Neural cell (in vitro differentiated cells): ENCODE measurements around the gene METTL2B. TPM values are rescaled to one million over a fixed set of nuclear protein-coding genes. Genes with fewer than 3 reads are reported as not detected.

Source experiments
- H2AFZ ChIP-seq: fragments of 200-600, 300-800 bp; sonication (generic), shearing (Covaris generic); 2 replicates; pipeline ENCODE4 v1.6.0; 2014; ENCODE audit warnings: low read depth, mild to moderate bottlenecking, antibody characterized with exemption, low read length, moderate library complexity
- H3F3A ChIP-seq: fragments of 200-600 bp; shearing (Covaris generic); 2 replicates; pipeline ENCODE4 v1.6.1; 2016; ENCODE audit warnings: mild to moderate bottlenecking, moderate library complexity, mixed read lengths, antibody characterized with exemption, low read length; ENCODE audit not compliant: insufficient read depth, poor library complexity, severe bottlenecking
- H3K27ac ChIP-seq: fragments of 200-600, 300-800 bp; sonication (generic), shearing (Covaris generic); 2 replicates; pipeline ENCODE4 v1.5.1; 2014; ENCODE audit warnings: mild to moderate bottlenecking, low read length, moderate library complexity
- H3K27me3 ChIP-seq: fragments of 300-800, 200-600 bp; sonication (generic), shearing (Covaris generic); 2 replicates; pipeline ENCODE4 v1.6.0; 2014; ENCODE audit warnings: mild to moderate bottlenecking, low read depth, low read length, moderate library complexity; ENCODE audit not compliant: insufficient read depth
- H3K36me3 ChIP-seq: fragments of 300-800, 200-600 bp; sonication (generic), shearing (Covaris generic); 2 replicates; pipeline ENCODE4 v1.5.1; 2014; ENCODE audit warnings: mild to moderate bottlenecking, antibody characterized with exemption, low read length, moderate library complexity; ENCODE audit not compliant: insufficient read depth
- H3K4me2 ChIP-seq: fragments of 300-800, 200-600 bp; sonication (generic), shearing (Covaris generic); 2 replicates; pipeline ENCODE4 v1.6.0; 2014; ENCODE audit warnings: mild to moderate bottlenecking, low read length
- H3K4me3 ChIP-seq: fragments of 300-800, 200-600 bp; sonication (generic), shearing (Covaris generic); 2 replicates; pipeline ENCODE4 v1.5.1; 2014; ENCODE audit warnings: mild to moderate bottlenecking, low read length, moderate library complexity
- H3K79me2 ChIP-seq: fragments of 200-600 bp; shearing (Covaris generic); replicated peaks from 2 replicates; pipeline ENCODE4 v1.6.0; 2014; ENCODE audit warnings: mild to moderate bottlenecking, low read length, moderate library complexity; ENCODE audit not compliant: insufficient read depth
- H3K9ac ChIP-seq: fragments of 300-800, 200-600 bp; sonication (generic), shearing (Covaris generic); 2 replicates; pipeline ENCODE4 v1.6.1; 2016; ENCODE audit warnings: mild to moderate bottlenecking, low read length, mixed read lengths
- H3K9me2 ChIP-seq: fragments of 200-600 bp; shearing (Covaris generic); 2 replicates; pipeline ENCODE4 v1.6.1; 2016; ENCODE audit warnings: mild to moderate bottlenecking, low read length, mixed read lengths; ENCODE audit not compliant: insufficient read depth
- H3K9me3 ChIP-seq: fragments of 200-600, 300-800 bp; sonication (generic), shearing (Covaris generic); 2 replicates; pipeline ENCODE4 v1.6.1; 2016; ENCODE audit warnings: mild to moderate bottlenecking, mixed run types, low read length, moderate library complexity, mixed read lengths
- H4K20me1 ChIP-seq: fragments of 200-600 bp; shearing (Covaris generic); 2 replicates; pipeline ENCODE4 v1.6.1; 2016; ENCODE audit warnings: mild to moderate bottlenecking, mixed run types; ENCODE audit not compliant: insufficient read depth
- EP300 ChIP-seq: fragments of 450-650 bp; conservative IDR thresholded peaks from 2 replicates; pipeline ENCODE4 v1.6.1; 2014; ENCODE audit warnings: antibody characterized with exemption, mild to moderate bottlenecking, moderate library complexity; ENCODE audit not compliant: poor library complexity, severe bottlenecking
- EZH2 ChIP-seq: fragments of 200-600, 300-800 bp; shearing (Covaris generic), sonication (generic); IDR thresholded peaks from 2 replicates; pipeline ENCODE4 v1.6.1; 2014; ENCODE audit warnings: antibody characterized with exemption, low read length, borderline replicate concordance, mild to moderate bottlenecking; ENCODE audit not compliant: insufficient read depth, poor library complexity, severe bottlenecking
- MXI1 ChIP-seq: fragments of 450-650 bp; conservative IDR thresholded peaks from 2 replicates; pipeline ENCODE4 v1.6.1; 2014; ENCODE audit warnings: antibody characterized with exemption, mild to moderate bottlenecking; ENCODE audit not compliant: poor library complexity, severe bottlenecking
- POLR2AphosphoS5 ChIP-seq: IDR thresholded peaks from 2 replicates; pipeline ENCODE4 v1.6.1; 2012
- RAD21 ChIP-seq: fragments of 450-650 bp; conservative IDR thresholded peaks from 2 replicates; pipeline ENCODE4 v1.6.1; 2014; ENCODE audit warnings: antibody characterized with exemption, mild to moderate bottlenecking, moderate library complexity
- SMC3 ChIP-seq: fragments of 450-650 bp; conservative IDR thresholded peaks from 2 replicates; pipeline ENCODE4 v1.6.1; 2014; ENCODE audit warnings: antibody characterized with exemption, mild to moderate bottlenecking, moderate library complexity; ENCODE audit not compliant: poor library complexity
- TAF1 ChIP-seq: IDR thresholded peaks from 2 replicates; pipeline ENCODE4 v1.6.1; 2012; ENCODE audit warnings: low read depth
- polyA plus RNA-seq: library from polyadenylated mRNA; depleted of rRNA; stranded (reverse); fragments of >200 nt; gene quantifications from 2 replicates; pipeline ENCODE4 v1.2.3, GENCODE V29; 2014
- TF ChIP-seq, protein P1 (sequence below): fragments of 450-650 bp; IDR thresholded peaks from 2 replicates; pipeline ENCODE4 v1.5.1; 2014; ENCODE audit warnings: antibody characterized with exemption, mild to moderate bottlenecking, moderate library complexity; ENCODE audit not compliant: poor library complexity, severe bottlenecking
- TF ChIP-seq, protein P2 (sequence below): IDR thresholded peaks from 2 replicates; pipeline ENCODE4 v1.6.1; 2012; ENCODE audit warnings: borderline replicate concordance

METTL2B gene
- polyA plus RNA-seq, 1 donor from 2014 or later, result 43.0 TPM

DNA sequence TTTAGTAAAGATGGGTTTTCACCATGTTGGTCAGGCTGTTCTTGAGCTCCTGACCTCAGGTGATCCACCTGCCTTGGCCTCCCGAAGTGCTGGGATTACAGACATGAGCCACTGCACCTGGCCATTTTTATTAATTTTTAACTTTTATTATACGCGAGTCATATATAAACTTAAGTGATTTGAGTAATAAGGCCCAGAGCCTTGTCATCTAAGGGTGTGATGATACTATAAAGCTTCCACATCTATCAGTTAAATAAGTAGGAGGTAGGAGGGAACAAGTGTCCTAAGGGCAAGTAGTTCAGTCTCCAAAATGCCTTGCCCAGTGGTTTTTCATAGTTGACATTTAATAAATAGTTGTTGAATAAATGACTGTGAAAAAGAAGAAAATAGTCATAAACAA is 34.2 kb upstream of the METTL2B start:
- Histone ChIP-seq H2AFZ (no peak overlapping the region), H3K4me2 (no peak overlapping the region), H3K36me3 (no peaks in the 10 kb centered on the region), H3K27me3 (no peaks in the 10 kb centered on the region), H3K9me2 (no peaks in the 10 kb centered on the region), H3K4me3 (no peak overlapping the region), H3K79me2 (no peaks in the 10 kb centered on the region), H3K27ac (no peak overlapping the region), H3K9ac (no peak overlapping the region), H4K20me1 (no peaks in the 10 kb centered on the region), H3F3A (no peaks in the 10 kb centered on the region), H3K9me3 (no peaks in the 10 kb centered on the region)
- TF ChIP-seq POLR2AphosphoS5, result no peak

GRCh38 chr7:128443831-128444600 is 32.5 kb upstream of the METTL2B start:
- no peak overlapping the region for H2AFZ ChIP-seq
- H3K27ac ChIP-seq, result no peak overlapping the region
- H3K79me2 ChIP-seq, result no peaks in the 10 kb centered on the region

GRCh38 chr7:128446306-128446705 is 30.2 kb upstream of the METTL2B start:
- H3K4me2 ChIP-seq, result no peak overlapping the region
- no peak overlapping the region for H3K4me3 ChIP-seq
- H3K9me3 ChIP-seq, result no peaks in the 10 kb centered on the region
- no peaks in the 10 kb centered on the region for H3F3A ChIP-seq
- TF ChIP-seq EP300 (no peak), TAF1 (no peak), SMC3 (no peak)
- no peak overlapping the region for H2AFZ ChIP-seq
- no peaks in the 10 kb centered on the region for H3K36me3 ChIP-seq
- H3K27ac ChIP-seq, result no peak overlapping the region
- no peak overlapping the region for H3K9ac ChIP-seq
- H3K9me2 ChIP-seq, result no peaks in the 10 kb centered on the region
- H4K20me1 ChIP-seq, result no peaks in the 10 kb centered on the region
- H3K27me3 ChIP-seq, result no peaks in the 10 kb centered on the region
- H3K79me2 ChIP-seq, result no peaks in the 10 kb centered on the region

More at GRCh38 chr7:128443831-128444600, 32.5 kb upstream of the METTL2B start:
- no peaks in the 10 kb centered on the region for H3K9me3 ChIP-seq
- H3K4me3 ChIP-seq, result no peak overlapping the region
- H3F3A ChIP-seq, result no peaks in the 10 kb centered on the region
- no peak overlapping the region for H3K4me2 ChIP-seq
- no peaks in the 10 kb centered on the region for H4K20me1 ChIP-seq
- H3K36me3 ChIP-seq, result no peaks in the 10 kb centered on the region
- H3K9me2 ChIP-seq, result no peaks in the 10 kb centered on the region
- no peaks in the 10 kb centered on the region for H3K27me3 ChIP-seq
- no peak for TF ChIP-seq EP300
- no peak overlapping the region for H3K9ac ChIP-seq

- no peak overlapping the region for H3K4me3 ChIP-seq
- no peak overlapping the region for H3K9ac ChIP-seq
- H3K4me2 ChIP-seq, result no peak overlapping the region
- H3F3A ChIP-seq, result no peaks in the 10 kb centered on the region
- no peak for TF ChIP-seq POLR2AphosphoS5
- TF ChIP-seq, protein P1, sequence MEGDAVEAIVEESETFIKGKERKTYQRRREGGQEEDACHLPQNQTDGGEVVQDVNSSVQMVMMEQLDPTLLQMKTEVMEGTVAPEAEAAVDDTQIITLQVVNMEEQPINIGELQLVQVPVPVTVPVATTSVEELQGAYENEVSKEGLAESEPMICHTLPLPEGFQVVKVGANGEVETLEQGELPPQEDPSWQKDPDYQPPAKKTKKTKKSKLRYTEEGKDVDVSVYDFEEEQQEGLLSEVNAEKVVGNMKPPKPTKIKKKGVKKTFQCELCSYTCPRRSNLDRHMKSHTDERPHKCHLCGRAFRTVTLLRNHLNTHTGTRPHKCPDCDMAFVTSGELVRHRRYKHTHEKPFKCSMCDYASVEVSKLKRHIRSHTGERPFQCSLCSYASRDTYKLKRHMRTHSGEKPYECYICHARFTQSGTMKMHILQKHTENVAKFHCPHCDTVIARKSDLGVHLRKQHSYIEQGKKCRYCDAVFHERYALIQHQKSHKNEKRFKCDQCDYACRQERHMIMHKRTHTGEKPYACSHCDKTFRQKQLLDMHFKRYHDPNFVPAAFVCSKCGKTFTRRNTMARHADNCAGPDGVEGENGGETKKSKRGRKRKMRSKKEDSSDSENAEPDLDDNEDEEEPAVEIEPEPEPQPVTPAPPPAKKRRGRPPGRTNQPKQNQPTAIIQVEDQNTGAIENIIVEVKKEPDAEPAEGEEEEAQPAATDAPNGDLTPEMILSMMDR, result no peak
- TF ChIP-seq TAF1, result no peak
- TF ChIP-seq EZH2, result no peak
- TF ChIP-seq RAD21, result no peak
- TF ChIP-seq SMC3, result no peak
- TF ChIP-seq MXI1, result no peak
- TF ChIP-seq EP300, result no peak
- TF ChIP-seq, protein P2, sequence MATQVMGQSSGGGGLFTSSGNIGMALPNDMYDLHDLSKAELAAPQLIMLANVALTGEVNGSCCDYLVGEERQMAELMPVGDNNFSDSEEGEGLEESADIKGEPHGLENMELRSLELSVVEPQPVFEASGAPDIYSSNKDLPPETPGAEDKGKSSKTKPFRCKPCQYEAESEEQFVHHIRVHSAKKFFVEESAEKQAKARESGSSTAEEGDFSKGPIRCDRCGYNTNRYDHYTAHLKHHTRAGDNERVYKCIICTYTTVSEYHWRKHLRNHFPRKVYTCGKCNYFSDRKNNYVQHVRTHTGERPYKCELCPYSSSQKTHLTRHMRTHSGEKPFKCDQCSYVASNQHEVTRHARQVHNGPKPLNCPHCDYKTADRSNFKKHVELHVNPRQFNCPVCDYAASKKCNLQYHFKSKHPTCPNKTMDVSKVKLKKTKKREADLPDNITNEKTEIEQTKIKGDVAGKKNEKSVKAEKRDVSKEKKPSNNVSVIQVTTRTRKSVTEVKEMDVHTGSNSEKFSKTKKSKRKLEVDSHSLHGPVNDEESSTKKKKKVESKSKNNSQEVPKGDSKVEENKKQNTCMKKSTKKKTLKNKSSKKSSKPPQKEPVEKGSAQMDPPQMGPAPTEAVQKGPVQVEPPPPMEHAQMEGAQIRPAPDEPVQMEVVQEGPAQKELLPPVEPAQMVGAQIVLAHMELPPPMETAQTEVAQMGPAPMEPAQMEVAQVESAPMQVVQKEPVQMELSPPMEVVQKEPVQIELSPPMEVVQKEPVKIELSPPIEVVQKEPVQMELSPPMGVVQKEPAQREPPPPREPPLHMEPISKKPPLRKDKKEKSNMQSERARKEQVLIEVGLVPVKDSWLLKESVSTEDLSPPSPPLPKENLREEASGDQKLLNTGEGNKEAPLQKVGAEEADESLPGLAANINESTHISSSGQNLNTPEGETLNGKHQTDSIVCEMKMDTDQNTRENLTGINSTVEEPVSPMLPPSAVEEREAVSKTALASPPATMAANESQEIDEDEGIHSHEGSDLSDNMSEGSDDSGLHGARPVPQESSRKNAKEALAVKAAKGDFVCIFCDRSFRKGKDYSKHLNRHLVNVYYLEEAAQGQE, result no peak
- H2AFZ ChIP-seq, result no peak overlapping the region
- H3K27me3 ChIP-seq, result no peaks in the 10 kb centered on the region
- H3K27ac ChIP-seq, result no peak overlapping the region
- no peaks in the 10 kb centered on the region for H3K79me2 ChIP-seq
- no peaks in the 10 kb centered on the region for H4K20me1 ChIP-seq
- H3K9me3 ChIP-seq, result no peaks in the 10 kb centered on the region
- no peaks in the 10 kb centered on the region for H3K9me2 ChIP-seq
- H3K36me3 ChIP-seq, result no peaks in the 10 kb centered on the region
Measured at GRCh38 chr7:128447941-128448564, 28.5 kb upstream of the METTL2B start.
